ENCODE results near the gene RCVRN. TPM values are rescaled to one million over a fixed set of nuclear protein-coding genes. Genes with fewer than 3 reads are reported as not detected.
A peak's percentile ranks its signal among the peaks of the same experiment; 100 is the strongest.

The RCVRN gene
- total RNA-seq, 1 donor from 2014 or later, result not detected

GRCh38 chr17:9878786-9879525 is 26.1 kb downstream of the RCVRN start:
- DNase-seq (ENCODE audit: low read depth), result no peak
- no peak overlapping the region for H3K4me3 ChIP-seq (ENCODE audit: low read depth, low read length)
- TF ChIP-seq CTCF (conservative IDR thresholded peaks at IDR 0.05; ENCODE audit: low read depth, low read length), result no peak

- TF ChIP-seq CTCF (conservative IDR thresholded peaks at IDR 0.05; ENCODE audit: low read depth, low read length), result no peak
- DNase-seq (ENCODE audit: low read depth), result no peak
- H3K4me3 ChIP-seq (ENCODE audit: low read depth, low read length), result no peak overlapping the region
These were observed 26.7 kb downstream of the RCVRN start for GRCh38 chr17:9878356-9878755.

GRCh38 chr17:9875441-9875840 is 29.6 kb downstream of the RCVRN start:
- TF ChIP-seq CTCF (conservative IDR thresholded peaks at IDR 0.05; ENCODE audit: low read depth, low read length), result no peak
- no peak overlapping the region for H3K4me3 ChIP-seq (ENCODE audit: low read depth, low read length)
- DNase-seq (ENCODE audit: low read depth), result peak; percentile 15

- no peak for DNase-seq (ENCODE audit: low read depth)
- H3K4me3 ChIP-seq (ENCODE audit: low read depth, low read length), result no peak overlapping the region
- TF ChIP-seq CTCF (conservative IDR thresholded peaks at IDR 0.05; ENCODE audit: low read depth, low read length), result no peak
These were observed 30.3 kb downstream of the RCVRN start for GRCh38 chr17:9874722-9875121.

GRCh38 chr17:9872852-9873251 is 32.2 kb downstream of the RCVRN start:
- no peak for DNase-seq (ENCODE audit: low read depth)
- no peak for TF ChIP-seq CTCF (conservative IDR thresholded peaks at IDR 0.05; ENCODE audit: low read depth, low read length)
- no peak overlapping the region for H3K4me3 ChIP-seq (ENCODE audit: low read depth, low read length)

- no peak overlapping the region for H3K4me3 ChIP-seq (ENCODE audit: low read depth, low read length)
- no peak for DNase-seq (ENCODE audit: low read depth)
- no peak for TF ChIP-seq CTCF (conservative IDR thresholded peaks at IDR 0.05; ENCODE audit: low read depth, low read length)
These were observed 36.5 kb downstream of the RCVRN start for GRCh38 chr17:9868552-9868951.

GRCh38 chr17:9865586-9865985 is 39.5 kb downstream of the RCVRN start:
- TF ChIP-seq CTCF (conservative IDR thresholded peaks at IDR 0.05; ENCODE audit: low read depth, low read length), result no peak
- H3K4me3 ChIP-seq (ENCODE audit: low read depth, low read length), result no peak overlapping the region
- DNase-seq (ENCODE audit: low read depth), result no peak

Data from epithelial cell of proximal tubule (primary cell).